ENCODE data around the gene MPG.
A peak's percentile ranks its signal among the peaks of the same experiment; 100 is the strongest.

The MPG gene

GRCh38 chr16:66309-67182 is 11.5 kb upstream of the MPG start:
- no peak for DNase-seq

DNA sequence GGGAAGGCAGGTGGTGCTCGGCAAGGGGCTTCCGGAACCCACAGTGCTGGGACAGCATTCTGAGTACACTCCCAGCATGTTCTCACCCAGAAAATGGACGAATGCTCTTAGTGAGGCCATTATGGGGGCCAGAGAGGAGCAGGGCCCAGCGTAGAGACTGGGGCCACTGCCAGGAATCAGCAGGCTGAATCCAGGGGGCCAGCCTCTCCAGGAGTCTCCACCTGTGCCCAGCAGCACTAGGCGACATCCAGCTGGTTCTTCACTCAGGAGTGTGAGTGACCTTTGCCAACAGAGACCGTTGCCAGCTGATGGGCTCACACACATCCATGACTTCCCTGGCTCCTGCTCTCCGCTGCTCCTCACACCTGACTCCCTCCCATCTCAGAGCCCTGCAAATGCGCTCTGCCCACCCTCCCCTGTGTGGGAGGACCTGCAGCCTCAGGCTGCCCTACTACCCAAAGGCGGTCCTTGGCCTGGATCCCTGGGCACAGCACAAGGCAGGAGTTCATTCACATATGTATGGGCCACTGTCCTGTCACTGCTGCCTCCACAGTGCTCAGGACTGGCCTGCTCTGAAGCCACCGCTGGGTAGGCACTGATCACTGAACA is 10.7 kb upstream of the MPG start:
- DNase-seq = no peak

DNA sequence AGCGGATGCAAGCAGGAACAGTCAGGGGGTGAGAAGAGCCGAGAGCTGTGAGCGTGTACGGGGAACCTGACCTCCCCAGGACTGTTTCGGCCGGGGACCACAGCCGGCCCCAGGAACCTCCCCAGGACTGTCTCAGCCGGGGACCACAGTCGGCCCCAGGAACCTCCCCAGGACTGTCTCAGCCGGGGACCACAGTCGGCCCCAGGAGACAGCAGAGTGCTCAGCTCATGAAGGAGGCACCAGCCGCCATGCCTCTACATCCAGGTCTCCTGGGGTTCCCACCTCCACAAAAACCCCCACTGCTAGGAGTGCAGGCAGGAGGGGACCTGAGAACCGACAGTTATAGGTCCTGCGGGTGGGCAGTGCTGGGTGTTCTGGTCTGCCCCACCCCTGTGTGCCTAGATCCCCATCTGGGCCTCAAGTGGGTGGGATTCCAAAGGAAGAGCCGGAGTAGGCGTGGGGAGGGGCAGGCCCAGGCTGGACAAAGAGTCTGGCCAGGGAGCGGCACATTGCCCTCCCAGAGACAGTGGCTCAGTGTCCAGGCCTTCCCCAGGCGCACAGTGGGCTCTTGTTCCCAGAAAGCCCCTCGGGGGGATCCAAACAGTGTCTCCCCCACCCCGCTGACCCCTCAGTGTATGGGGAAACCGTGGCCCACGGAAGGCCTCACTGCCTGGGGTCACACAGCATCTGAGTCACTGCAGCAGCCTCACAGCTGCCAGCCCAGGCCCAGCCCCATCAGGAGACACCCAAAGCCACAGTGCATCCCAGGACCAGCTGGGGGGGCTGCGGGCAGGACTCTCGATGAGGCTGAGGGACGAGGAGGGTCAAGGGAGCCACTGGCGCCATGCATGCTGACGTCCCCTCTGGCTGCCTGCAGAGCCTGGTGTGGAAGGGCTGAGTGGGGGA is 9.9 kb upstream of the MPG start:
- DNase-seq = no peak

GRCh38 chr16:69181-69580 is 8.8 kb upstream of the MPG start:
- no peak for DNase-seq

DNA sequence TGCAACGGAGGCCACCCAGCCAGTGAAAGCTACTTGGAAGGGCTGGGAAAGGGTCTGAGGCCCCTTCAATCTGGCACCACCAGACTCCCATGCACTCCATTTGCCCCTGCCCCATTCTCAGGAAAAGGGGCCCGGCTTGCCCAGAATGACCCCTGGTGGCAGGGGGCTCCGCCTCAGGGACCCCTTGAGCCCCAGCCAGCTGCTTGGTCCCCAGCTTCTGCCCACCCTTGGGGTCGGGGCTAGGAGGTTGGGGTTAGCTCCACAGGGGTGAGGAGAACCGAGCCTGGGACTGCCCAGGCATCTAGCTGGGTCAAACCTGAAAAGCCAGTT is 6.8 kb upstream of the MPG start:
- DNase-seq = no peak

- DNase-seq = peak; percentile 78
Observed at GRCh38 chr16:71540-72401, 6.3 kb upstream of the MPG start.

- DNase-seq = peak; percentile 72
Observed at GRCh38 chr16:72561-73548, 5.2 kb upstream of the MPG start, which contains the start of gene RHBDF1. Gene RHBDF1, minus strand, starts transcription at chr16:72631. Its CDS starts 7,616 bp downstream, at chr16:65015.

- DNase-seq = no peak
Observed at GRCh38 chr16:74051-74746, 3.8 kb upstream of the MPG start.

DNA sequence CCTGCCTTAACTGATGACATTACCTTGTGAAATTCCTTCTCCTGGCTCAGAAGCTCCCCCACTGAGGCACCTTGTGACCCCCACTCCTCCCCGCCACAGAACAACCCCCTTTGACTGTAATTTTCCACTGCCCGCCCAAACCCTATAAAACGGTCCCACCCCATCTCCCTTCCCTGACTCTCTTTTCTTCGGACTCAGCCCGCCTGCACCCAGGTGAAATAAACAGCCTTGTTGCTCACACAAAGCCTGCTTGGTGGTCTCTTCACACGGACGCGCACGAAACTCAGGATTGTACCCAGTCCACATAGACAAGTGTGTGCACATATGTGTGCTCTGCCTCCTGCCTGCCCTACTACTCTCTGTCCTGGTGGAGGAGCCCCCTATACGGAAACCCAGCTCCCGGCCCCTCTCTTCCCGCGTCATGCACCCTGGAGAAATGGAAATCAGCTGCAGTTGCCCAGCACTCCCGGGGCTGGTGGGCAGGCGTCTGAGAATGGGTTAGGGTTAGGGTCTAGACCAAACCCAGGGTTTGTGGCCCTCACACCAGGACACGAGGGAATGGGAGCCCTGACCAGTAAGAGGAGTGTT is 3.2 kb upstream of the MPG start:
- no peak for DNase-seq

DNA sequence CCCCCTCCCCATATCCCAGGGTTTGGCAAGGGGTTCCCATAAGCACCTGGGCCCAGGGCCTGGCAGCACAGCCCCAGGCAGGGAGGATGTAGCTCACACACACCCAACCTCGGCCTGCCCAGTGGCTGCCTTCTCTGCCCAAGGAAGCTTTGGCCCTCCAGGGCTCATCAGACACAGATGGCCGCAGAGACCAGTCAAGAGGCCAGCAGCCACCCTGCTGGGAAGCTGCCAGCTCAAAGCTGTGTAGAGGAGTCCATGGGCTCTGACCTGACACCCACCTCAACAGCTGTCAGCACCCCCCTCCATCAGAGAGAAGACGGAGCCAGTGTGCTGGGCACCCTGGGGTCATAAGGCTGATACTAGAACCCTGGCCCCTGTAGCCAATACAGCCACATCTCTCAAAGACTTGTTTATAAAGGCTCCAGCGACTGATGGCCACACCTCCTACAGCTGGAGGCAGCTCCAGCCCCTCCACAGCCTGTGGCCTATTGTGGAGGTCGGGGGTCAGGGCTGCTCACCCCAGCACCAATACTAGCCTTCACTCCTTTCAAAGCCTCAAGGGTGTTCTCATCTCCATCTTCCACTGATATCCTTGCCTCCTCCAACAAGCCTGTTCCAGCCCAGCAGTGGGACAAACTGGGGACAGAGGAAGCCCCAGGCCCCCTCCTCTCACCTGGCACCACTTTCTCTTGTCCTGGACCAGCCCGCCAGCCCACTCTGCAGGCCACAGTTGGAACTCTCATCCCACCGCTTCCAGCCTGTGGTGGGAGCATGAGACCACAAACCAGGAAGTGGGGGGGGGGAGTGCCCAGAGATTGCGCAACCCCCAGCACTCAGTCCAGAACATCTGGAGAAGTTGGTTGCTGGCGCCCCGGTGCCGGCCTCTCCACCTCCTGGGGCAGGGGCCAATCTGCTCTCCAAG is 2.2 kb upstream of the MPG start:
- peak; percentile 88 for DNase-seq

DNA sequence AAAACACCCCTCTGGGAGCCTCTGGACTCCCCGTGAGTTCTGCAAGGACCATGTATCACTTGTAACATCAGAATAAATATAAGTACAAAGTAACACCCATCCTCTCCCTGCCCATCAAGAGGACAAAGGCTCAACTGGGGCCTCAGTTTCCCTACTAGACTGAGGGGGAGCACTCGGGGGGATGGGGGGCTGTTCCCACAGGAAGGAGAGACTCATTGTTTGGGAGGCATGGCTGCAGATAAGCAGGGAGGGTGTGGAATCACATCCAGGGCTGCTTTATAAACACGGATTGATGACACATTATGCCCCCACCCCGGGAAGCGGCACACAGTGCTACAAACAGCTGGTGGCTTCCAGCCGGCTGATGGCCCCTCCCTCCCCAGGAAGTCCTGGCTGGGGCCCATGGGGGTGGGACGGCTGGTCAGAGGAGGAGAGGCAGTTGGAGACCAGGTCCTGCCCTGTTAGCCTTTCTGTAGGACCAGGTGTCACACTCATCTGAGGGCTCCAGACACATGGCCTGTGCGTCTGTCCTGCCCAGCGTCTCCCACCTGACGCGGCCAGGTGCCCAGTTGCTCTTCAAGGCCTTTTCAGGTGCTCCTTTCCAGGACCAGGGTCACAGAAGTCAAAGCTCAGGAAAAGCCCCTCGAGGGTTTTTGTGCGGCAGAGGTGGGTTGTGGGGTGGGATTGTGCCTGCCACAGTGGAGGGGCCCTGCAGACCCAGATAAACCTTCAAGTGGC is 1.3 kb upstream of the MPG start:
- DNase-seq = peak; percentile 83

GRCh38 chr16:77273-77806 is 685 bp upstream of the MPG start:
- peak; percentile 84 for DNase-seq

GRCh38 chr16:78444-79150 is 572 bp downstream of the MPG start:
- peak; percentile 61 for DNase-seq

GRCh38 chr16:79151-80054 is 1.4 kb downstream of the MPG start:
- no peak for DNase-seq

DNA sequence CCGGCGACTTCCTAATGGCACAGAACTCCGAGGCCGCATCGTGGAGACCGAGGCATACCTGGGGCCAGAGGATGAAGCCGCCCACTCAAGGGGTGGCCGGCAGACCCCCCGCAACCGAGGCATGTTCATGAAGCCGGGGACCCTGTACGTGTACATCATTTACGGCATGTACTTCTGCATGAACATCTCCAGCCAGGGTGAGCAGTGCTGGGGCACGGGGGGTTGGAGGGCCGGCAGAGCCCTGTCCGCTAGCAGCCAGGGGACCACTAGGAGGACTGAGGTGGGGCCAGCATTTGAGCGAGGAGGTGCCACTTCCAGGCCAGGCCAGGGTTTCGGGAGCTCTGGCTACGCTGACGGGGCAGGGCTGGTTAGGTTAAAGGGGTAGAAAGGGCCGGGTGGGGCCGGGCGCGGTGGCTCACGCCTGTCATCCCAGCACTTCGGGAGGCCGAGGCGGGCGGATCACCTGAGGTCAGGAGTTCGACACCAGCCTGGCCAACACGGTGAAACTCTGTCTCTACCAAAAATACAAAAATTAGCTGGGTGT is 5.1 kb downstream of the MPG start:
- DNase-seq = no peak
